Trophoblast cell (in vitro differentiated cells and primary cell): ENCODE data around the gene ARMC5.
"Not testable (repeated sequence)": the region's sequence is repeated elsewhere in the genome, so short reads cannot be mapped to it uniquely, and the experiment has no call there.

Experiments
- DNase-seq, 2 donors: peaks; one replicate each; pipeline ENCODE4 v3.0.0-alpha.2; 2016
- H2AFZ ChIP-seq: 2 replicates; pipeline ENCODE4 v1.6.1; 2013; ENCODE audit warnings: low read length, moderate library complexity, mild to moderate bottlenecking; ENCODE audit not compliant: insufficient read depth, poor library complexity
- H2AK5ac ChIP-seq: 2 replicates; pipeline ENCODE4 v1.6.1; 2013; ENCODE audit warnings: mild to moderate bottlenecking, low read length
- H2BK120ac ChIP-seq: 2 replicates; pipeline ENCODE4 v1.6.1; 2013; ENCODE audit warnings: low read length, mild to moderate bottlenecking, moderate library complexity; ENCODE audit not compliant: insufficient read depth, poor library complexity
- H2BK12ac ChIP-seq: 2 replicates; pipeline ENCODE4 v1.6.1; 2013; ENCODE audit warnings: mild to moderate bottlenecking, low read length, moderate library complexity
- H2BK5ac ChIP-seq: 2 replicates; pipeline ENCODE4 v1.6.1; 2013; ENCODE audit warnings: low read length, low read depth, moderate library complexity, mild to moderate bottlenecking; ENCODE audit not compliant: poor library complexity
- H3K14ac ChIP-seq: 2 replicates; pipeline ENCODE4 v1.6.1; 2013; ENCODE audit warnings: mild to moderate bottlenecking, low read length
- H3K18ac ChIP-seq: 2 replicates; pipeline ENCODE4 v1.6.1; 2013; ENCODE audit warnings: mild to moderate bottlenecking, low read length
- H3K23ac ChIP-seq: 2 replicates; pipeline ENCODE4 v1.6.1; 2013; ENCODE audit warnings: low read length
- H3K27ac ChIP-seq: 2 replicates; pipeline ENCODE4 v1.5.1; 2013; ENCODE audit warnings: low read depth, mild to moderate bottlenecking, inconsistent platforms, low read length, moderate library complexity
- H3K27me3 ChIP-seq: 2 replicates; pipeline ENCODE4 v1.6.1; 2013; ENCODE audit warnings: inconsistent platforms, mild to moderate bottlenecking, low read length, moderate library complexity; ENCODE audit not compliant: insufficient read depth
- H3K36me3 ChIP-seq, 2 experiments: 1 replicate in 1 of 2; 2 replicates in 1 of 2; pipeline ENCODE4 v1.6.1; 2013; ENCODE audit warnings: low read length in 2 of 2, mild to moderate bottlenecking in 2 of 2, moderate library complexity in 1 of 2; ENCODE audit not compliant: insufficient read depth in 2 of 2, control insufficient read depth in 1 of 2
- H3K4ac ChIP-seq: 2 replicates; pipeline ENCODE4 v1.6.1; 2013; ENCODE audit warnings: low read depth, mild to moderate bottlenecking, low read length, moderate library complexity
- H3K4me1 ChIP-seq, 2 experiments: 1 replicate in 1 of 2; 2 replicates in 1 of 2; pipeline ENCODE4 v1.6.1; 2013; ENCODE audit warnings: low read length in 2 of 2, mild to moderate bottlenecking in 2 of 2, moderate library complexity in 1 of 2; ENCODE audit not compliant: insufficient read depth in 2 of 2, control insufficient read depth in 1 of 2
- H3K4me2 ChIP-seq: 2 replicates; pipeline ENCODE4 v1.6.1; 2013; ENCODE audit warnings: inconsistent platforms, mild to moderate bottlenecking, low read length, moderate library complexity
- H3K4me3 ChIP-seq: 2 replicates; pipeline ENCODE4 v1.5.1; 2013; ENCODE audit warnings: mild to moderate bottlenecking, low read depth, low read length, inconsistent platforms
- H3K79me1 ChIP-seq: one replicate; pipeline ENCODE4 v1.6.1; 2013; ENCODE audit warnings: low read length
- H3K79me2 ChIP-seq: 2 replicates; pipeline ENCODE4 v1.6.1; 2013; ENCODE audit warnings: low read length, mild to moderate bottlenecking; ENCODE audit not compliant: control insufficient read depth, insufficient read depth, poor library complexity
- H3K9ac ChIP-seq: 2 replicates; pipeline ENCODE4 v1.6.1; 2013; ENCODE audit warnings: mild to moderate bottlenecking, low read length
- H3K9me3 ChIP-seq: 2 replicates; pipeline ENCODE4 v1.6.1; 2013; ENCODE audit warnings: low read depth, mild to moderate bottlenecking, control low read depth, inconsistent platforms, low read length; ENCODE audit not compliant: insufficient read depth
- H4K12ac ChIP-seq: 2 replicates; pipeline ENCODE4 v1.6.1; 2013; ENCODE audit warnings: low read depth, mild to moderate bottlenecking, low read length, moderate library complexity
- H4K8ac ChIP-seq: 2 replicates; pipeline ENCODE4 v1.6.1; 2013; ENCODE audit warnings: low read depth, mild to moderate bottlenecking, low read length, moderate library complexity
- H4K91ac ChIP-seq: one replicate; pipeline ENCODE4 v1.6.1; 2013; ENCODE audit warnings: low read depth, mild to moderate bottlenecking, low read length, moderate library complexity
- WGBS: extraction: QIAGEN DNeasy Blood & Tissue Kit; methylation state at CpG from one replicate; pipeline ENCODE4 v1.1.7; 2013; ENCODE audit warnings: missing lambda C conversion rate; ENCODE audit not compliant: insufficient read length, insufficient coverage; ENCODE audit errors: extremely low coverage; 5-methylcytosine and 5-hydroxymethylcytosine counted together

Gene ARMC5

GRCh38 chr16:31503555-31503954 is 44.3 kb downstream of the ARMC5 start:
- WGBS = no CpG with 5 or more reads among the region's 8 CpGs
- H3K27me3 ChIP-seq, H3K14ac ChIP-seq, H2BK12ac ChIP-seq, H4K91ac ChIP-seq, H2AK5ac ChIP-seq, H4K12ac ChIP-seq, H2BK120ac ChIP-seq, H3K4me2 ChIP-seq, H3K4me1 ChIP-seq, H3K27ac ChIP-seq, H3K9me3 ChIP-seq, H4K8ac ChIP-seq, H3K18ac ChIP-seq, H2BK5ac ChIP-seq, H3K4ac ChIP-seq, H2AFZ ChIP-seq, H3K23ac ChIP-seq, H3K4me3 ChIP-seq, H3K9ac ChIP-seq, DNase-seq: not testable (repeated sequence)
- Histone ChIP-seq H3K36me3 (peaks cover 10 to 19% of the 10 kb centered on the region in 2 experiments), H3K79me1 (peaks cover 10% of the 10 kb centered on the region), H3K79me2 (peaks cover 10% of the 10 kb centered on the region)

GRCh38 chr16:31504159-31504558 is 44.9 kb downstream of the ARMC5 start:
- H4K91ac ChIP-seq = no peak overlapping the region
- H3K9me3 ChIP-seq = no peaks in the 10 kb centered on the region
- H3K4me3 ChIP-seq = no peak overlapping the region
- DNase-seq = no peak
- peaks cover 10% of the 10 kb centered on the region for H3K79me1 ChIP-seq
- H3K4me1 ChIP-seq = peaks cover 3 to 14% of the 10 kb centered on the region in 2 experiments
- H2AFZ ChIP-seq = no peak overlapping the region
- H3K14ac ChIP-seq = no peak overlapping the region
- no peak overlapping the region for H3K9ac ChIP-seq
- H3K18ac ChIP-seq = no peak overlapping the region
- H3K27me3 ChIP-seq = no peaks in the 10 kb centered on the region
- no peak overlapping the region for H2BK12ac ChIP-seq
- H3K27ac ChIP-seq = no peak overlapping the region
- no CpG with 5 or more reads among the region's 8 CpGs for WGBS
- no peak overlapping the region for H3K4me2 ChIP-seq
- no peak overlapping the region for H4K8ac ChIP-seq
- no peak overlapping the region for H2BK5ac ChIP-seq
- H4K12ac ChIP-seq = no peak overlapping the region
- no peak overlapping the region for H3K4ac ChIP-seq
- peaks cover 6 to 14% of the 10 kb centered on the region in 2 experiments for H3K36me3 ChIP-seq
- H3K79me2 ChIP-seq = peaks cover 11% of the 10 kb centered on the region
- H3K23ac ChIP-seq = no peak overlapping the region
- H2AK5ac ChIP-seq = no peak overlapping the region
- H2BK120ac ChIP-seq = no peak overlapping the region

GRCh38 chr16:31505483-31505882 is 46.2 kb downstream of the ARMC5 start:
- Histone ChIP-seq H3K9me3 (no peaks in the 10 kb centered on the region), H3K18ac (no peak overlapping the region), H3K27ac (no peak overlapping the region), H3K9ac (no peak overlapping the region), H3K79me2 (peaks cover 11% of the 10 kb centered on the region), H3K4me2 (no peak overlapping the region), H4K12ac (no peak overlapping the region), H3K14ac (no peak overlapping the region), H3K27me3 (no peaks in the 10 kb centered on the region), H2BK12ac (no peak overlapping the region), H3K4me1 (peaks cover 3 to 14% of the 10 kb centered on the region in 2 experiments), H2AK5ac (no peak overlapping the region), H4K91ac (no peak overlapping the region), H2AFZ (no peak overlapping the region), H3K23ac (no peak overlapping the region), H3K4ac (no peak overlapping the region), H4K8ac (no peak overlapping the region), H2BK120ac (no peak overlapping the region), H3K36me3 (peaks cover 0 to 2% of the 10 kb centered on the region in 2 experiments), H2BK5ac (no peak overlapping the region), H3K4me3 (no peak overlapping the region), H3K79me1 (peaks cover 10% of the 10 kb centered on the region)
- no peak for DNase-seq
- WGBS = no CpG with 5 or more reads among the region's 4 CpGs

- Histone ChIP-seq H2BK12ac (peak overlapping the region; percentile 0), H3K9me3 (no peaks in the 10 kb centered on the region), H3K4me3 (peak overlapping the region; percentile 94), H2AK5ac (peak overlapping the region; percentile 9), H3K23ac (no peak overlapping the region), H3K79me2 (peaks cover 11% of the 10 kb centered on the region), H3K36me3 (no peaks in the 10 kb centered on the region), H2BK5ac (peak overlapping the region; percentile 97), H4K91ac (peak overlapping the region; percentile 97), H3K4me2 (peak overlapping the region; percentile 66), H4K12ac (peak overlapping the region; percentile 99), H3K79me1 (peaks cover 10% of the 10 kb centered on the region), H3K4ac (peak overlapping the region; percentile 90), H3K14ac (peak overlapping the region; percentile 90), H4K8ac (peak overlapping the region; percentile 96), H3K27me3 (no peaks in the 10 kb centered on the region), H3K18ac (peak overlapping the region; percentile 75), H3K4me1 (peaks cover 3 to 8% of the 10 kb centered on the region in 2 experiments), H3K9ac (peak overlapping the region; percentile 92), H2AFZ (peak overlapping the region; percentile 38), H3K27ac (peak overlapping the region; percentile 91), H2BK120ac (peak overlapping the region; percentile 52)
- DNase-seq = no peak
- no CpG with 5 or more reads among the region's 12 CpGs for WGBS
These were observed 48.3 kb downstream of the ARMC5 start for GRCh38 chr16:31507617-31507928.
